Activated CD4-positive, alpha-beta T cell treated with anti-CD3 and anti-CD28 coated beads for 36 hours (primary cell): ENCODE measurements around the gene YWHAB. TPM values are rescaled to one million over a fixed set of nuclear protein-coding genes. Genes with fewer than 3 reads are reported as not detected.
A peak's percentile ranks its signal among the peaks of the same experiment; 100 is the strongest.

Source experiments
- ATAC-seq: fragments of 200-7000 bp; cut with Tn5 transposase; one replicate; pipeline ENCODE4 v1.10.0; 2021; ENCODE audit warnings: mild to moderate bottlenecking, moderate library complexity
- CTCF ChIA-PET: fragments of 350-600 bp; sonication (Branson Sonifier 250); formaldehyde crosslinking; loops from one replicate; lab custom pipeline; 2021; ENCODE audit warnings: antibody characterized with exemption; lab: Charles Lee
- POLR2A ChIA-PET: fragments of 350-600 bp; sonication (Branson Sonifier 250); formaldehyde crosslinking; loops from one replicate; lab custom pipeline; 2021; ENCODE audit warnings: antibody characterized with exemption, inconsistent platforms; lab: Charles Lee
- DNase-seq: peaks from one replicate; pipeline ENCODE4 v3.0.0-alpha.2; 2020
- H3K27ac Mint-ChIP-seq: one replicate; pipeline ENCODE4 v1.8.0; 2021; ENCODE audit warnings: mixed read lengths
- H3K27me3 Mint-ChIP-seq: one replicate; pipeline ENCODE4 v1.8.0; 2021; ENCODE audit warnings: mixed read lengths
- H3K36me3 Mint-ChIP-seq: one replicate; pipeline ENCODE4 v1.8.0; 2021; ENCODE audit warnings: low read depth, mixed read lengths
- H3K4me1 Mint-ChIP-seq: one replicate; pipeline ENCODE4 v1.8.0; 2021; ENCODE audit warnings: mixed read lengths
- H3K4me3 Mint-ChIP-seq: one replicate; pipeline ENCODE4 v1.8.0; 2021; ENCODE audit warnings: mild to moderate bottlenecking, moderate library complexity, mixed read lengths
- H3K9me3 Mint-ChIP-seq: one replicate; pipeline ENCODE4 v1.8.0; 2021; ENCODE audit warnings: low read depth, mixed read lengths
- intact Hi-C, 2 experiments: fragments of 100-400 bp; cut with DNase I in 1 of 2; cut with micrococcal nuclease in 1 of 2; formaldehyde crosslinking; loops; one replicate each; pipeline versions ENCODE4 v1.14.2 to v1.15.1; 2022 to 2024; cut with DNase I, micrococcal nuclease
- total RNA-seq, 2 experiments: library from RNA; stranded (reverse); gene quantifications; one replicate each; pipeline ENCODE4 v1.2.3, GENCODE V29; 2021

The YWHAB gene
- total RNA-seq, 2 experiments from 2014 or later = 273 to 326 TPM

GRCh38 chr20:44952731-44953130 is 67.2 kb downstream of the YWHAB start:
- no peak overlapping the region for H3K27ac Mint-ChIP-seq
- intact Hi-C loops = loop anchor here in 1 of 2 experiments (2.0 kb wide), 1 partner anchor 30 kb away; no protein-coding TSS in a partner anchor
- H3K36me3 Mint-ChIP-seq = peaks cover 81% of the 10 kb centered on the region
- H3K9me3 Mint-ChIP-seq = no peaks in the 10 kb centered on the region
- H3K27me3 Mint-ChIP-seq = no peaks in the 10 kb centered on the region
- H3K4me3 Mint-ChIP-seq = no peak overlapping the region
- no peak for ATAC-seq
- CTCF ChIA-PET = interaction anchor here (0.6 to 2.2 kb wide), 6 partner anchors 9 to 143 kb away, joined by 3 to 9 read pairs (median 3); no protein-coding TSS in a partner anchor
- DNase-seq = no peak
- POLR2A ChIA-PET = interaction anchor here (1.1 kb wide), 1 partner anchor 13 kb away, joined by 6 read pairs; no protein-coding TSS in a partner anchor
- peaks cover 18% of the 10 kb centered on the region for H3K4me1 Mint-ChIP-seq

- ATAC-seq = no peak
- CTCF ChIA-PET = interaction anchor here (0.8 kb wide), 1 partner anchor 310 kb away, joined by 3 read pairs; no protein-coding TSS in a partner anchor
Observed at GRCh38 chr20:44954211-44954610, 68.7 kb downstream of the YWHAB start.

GRCh38 chr20:44955270-44955669 is 69.8 kb downstream of the YWHAB start:
- H3K4me1 Mint-ChIP-seq = peaks cover 36% of the 10 kb centered on the region
- H3K27me3 Mint-ChIP-seq = no peaks in the 10 kb centered on the region
- no peak for ATAC-seq
- H3K4me3 Mint-ChIP-seq = no peak overlapping the region
- intact Hi-C loops = loop anchor here in 1 of 2 experiments (5.0 kb wide), 1 partner anchor 37 kb away; no protein-coding TSS in a partner anchor
- peaks cover 88% of the 10 kb centered on the region for H3K36me3 Mint-ChIP-seq
- DNase-seq = no peak
- CTCF ChIA-PET = no interaction called here
- H3K9me3 Mint-ChIP-seq = no peaks in the 10 kb centered on the region
- no peak overlapping the region for H3K27ac Mint-ChIP-seq
- POLR2A ChIA-PET = no interaction called here

More at GRCh38 chr20:44954211-44954610, 68.7 kb downstream of the YWHAB start:
- no peak overlapping the region for H3K4me3 Mint-ChIP-seq
- intact Hi-C loops = no loop called here
- POLR2A ChIA-PET = no interaction called here
- H3K27ac Mint-ChIP-seq = peak overlapping the region; percentile 15
- peaks cover 89% of the 10 kb centered on the region for H3K36me3 Mint-ChIP-seq
- peaks cover 32% of the 10 kb centered on the region for H3K4me1 Mint-ChIP-seq
- no peaks in the 10 kb centered on the region for H3K9me3 Mint-ChIP-seq
- DNase-seq = no peak
- H3K27me3 Mint-ChIP-seq = no peaks in the 10 kb centered on the region

- Mint-ChIP-seq H3K4me3 (no peak overlapping the region), H3K27ac (no peak overlapping the region), H3K4me1 (peaks cover 46% of the 10 kb centered on the region), H3K27me3 (no peaks in the 10 kb centered on the region), H3K36me3 (peaks cover 82% of the 10 kb centered on the region), H3K9me3 (no peaks in the 10 kb centered on the region)
- POLR2A ChIA-PET = interaction anchor here (1.0 kb wide), 1 partner anchor 25 kb away, joined by 7 read pairs; no protein-coding TSS in a partner anchor
- intact Hi-C loops = loop anchor here in 1 of 2 experiments (5.0 kb wide), 1 partner anchor 36 kb away; no protein-coding TSS in a partner anchor
- CTCF ChIA-PET = no interaction called here
- DNase-seq (no peak), ATAC-seq (no peak)
Observed at GRCh38 chr20:44956410-44956809, 70.9 kb downstream of the YWHAB start.

Other genes starting within 250 kb of the YWHAB start
- 10 to 100 TPM; 33.8 to 37.8 TPM for gene ADA, start 234.0 kb upstream of the YWHAB start, total RNA-seq
- not detected for gene CCN5, start 170.3 kb upstream of the YWHAB start, total RNA-seq
- gene KCNK15, start 139.8 kb upstream of the YWHAB start, total RNA-seq = 1 to 10 TPM; 1.1 to 1.4 TPM
- gene RIMS4, start 75.2 kb upstream of the YWHAB start, total RNA-seq = not detected
- 10 to 100 TPM; 61.7 to 71.3 TPM for gene PABPC1L, start 24.4 kb downstream of the YWHAB start, total RNA-seq
- 10 to 100 TPM; 56.5 to 61.2 TPM for gene TOMM34, start 74.7 kb downstream of the YWHAB start, total RNA-seq
- 100 to 1,000 TPM; 156 to 164 TPM for gene STK4, start 80.8 kb downstream of the YWHAB start, total RNA-seq
- gene KCNS1, start 215.4 kb downstream of the YWHAB start, total RNA-seq = under 1 TPM; 0.66 to 0.79 TPM
- under 1 TPM; 0.23 TPM for gene WFDC5, start 229.5 kb downstream of the YWHAB start, total RNA-seq
- gene WFDC12, start 238.8 kb downstream of the YWHAB start, total RNA-seq = not detected